ENCODE results near the gene HSPB3.
"Not testable (repeated sequence)": the region's sequence is repeated elsewhere in the genome, so short reads cannot be mapped to it uniquely, and the experiment has no call there.

Gene HSPB3

DNA sequence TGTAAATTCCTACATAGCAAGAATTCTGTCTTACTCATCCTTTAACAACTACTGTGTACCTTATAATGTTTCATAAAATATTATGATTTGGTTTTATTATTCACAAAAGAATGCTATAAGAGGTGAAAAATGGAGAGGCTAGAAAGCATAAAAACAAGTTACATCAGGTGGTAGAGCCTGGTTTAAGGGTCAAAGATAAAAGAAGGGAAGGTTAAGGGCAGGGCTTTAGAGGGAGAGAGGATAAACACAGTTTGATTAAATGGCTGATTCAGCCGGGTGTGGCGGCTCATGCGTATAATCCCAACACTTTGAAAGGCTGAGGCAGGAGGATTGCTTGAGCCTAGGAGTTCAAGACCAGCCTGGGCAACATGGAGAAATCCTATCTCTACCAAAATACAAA, 40.4 kb upstream of the HSPB3 start:
- Histone ChIP-seq H3K9ac (ENCODE audit: low read depth, low read length, poor library complexity, severe bottlenecking) (no peak overlapping the region), H3K4me3 (ENCODE audit: low read length, poor library complexity, severe bottlenecking) (no peak overlapping the region), H4K20me1 (ENCODE audit: insufficient read depth, low read length, poor library complexity, severe bottlenecking) (no peaks in the 10 kb centered on the region), H3K79me2 (ENCODE audit: insufficient read depth, low read length) (no peaks in the 10 kb centered on the region), H3K4me2 (ENCODE audit: low read depth, low read length, poor library complexity, severe bottlenecking) (no peak overlapping the region), H2AFZ (ENCODE audit: low read length) (no peak overlapping the region), H3K27me3 (ENCODE audit: insufficient read depth, low read length, poor library complexity, severe bottlenecking) (no peaks in the 10 kb centered on the region), H3K9me3 (ENCODE audit: insufficient read depth, low read depth, low read length) (no peaks in the 10 kb centered on the region), H3K9me2 (replicated peaks; ENCODE audit: low read depth, low read length) (no peaks in the 10 kb centered on the region), H3K4me1 (ENCODE audit: insufficient read depth, low read length, poor library complexity, severe bottlenecking) (no peaks in the 10 kb centered on the region), H3K36me3 (ENCODE audit: insufficient read depth, low read length) (no peaks in the 10 kb centered on the region), H3F3A (ENCODE audit: low read depth) (no peaks in the 10 kb centered on the region)
- TF ChIP-seq EZH2phosphoT487 (IDR thresholded peaks at IDR 0.05; ENCODE audit: borderline replicate concordance), result no peak
- TF ChIP-seq, protein P1, sequence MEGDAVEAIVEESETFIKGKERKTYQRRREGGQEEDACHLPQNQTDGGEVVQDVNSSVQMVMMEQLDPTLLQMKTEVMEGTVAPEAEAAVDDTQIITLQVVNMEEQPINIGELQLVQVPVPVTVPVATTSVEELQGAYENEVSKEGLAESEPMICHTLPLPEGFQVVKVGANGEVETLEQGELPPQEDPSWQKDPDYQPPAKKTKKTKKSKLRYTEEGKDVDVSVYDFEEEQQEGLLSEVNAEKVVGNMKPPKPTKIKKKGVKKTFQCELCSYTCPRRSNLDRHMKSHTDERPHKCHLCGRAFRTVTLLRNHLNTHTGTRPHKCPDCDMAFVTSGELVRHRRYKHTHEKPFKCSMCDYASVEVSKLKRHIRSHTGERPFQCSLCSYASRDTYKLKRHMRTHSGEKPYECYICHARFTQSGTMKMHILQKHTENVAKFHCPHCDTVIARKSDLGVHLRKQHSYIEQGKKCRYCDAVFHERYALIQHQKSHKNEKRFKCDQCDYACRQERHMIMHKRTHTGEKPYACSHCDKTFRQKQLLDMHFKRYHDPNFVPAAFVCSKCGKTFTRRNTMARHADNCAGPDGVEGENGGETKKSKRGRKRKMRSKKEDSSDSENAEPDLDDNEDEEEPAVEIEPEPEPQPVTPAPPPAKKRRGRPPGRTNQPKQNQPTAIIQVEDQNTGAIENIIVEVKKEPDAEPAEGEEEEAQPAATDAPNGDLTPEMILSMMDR (conservative IDR thresholded peaks at IDR 0.05; ENCODE audit: low read length), result no peak

DNA sequence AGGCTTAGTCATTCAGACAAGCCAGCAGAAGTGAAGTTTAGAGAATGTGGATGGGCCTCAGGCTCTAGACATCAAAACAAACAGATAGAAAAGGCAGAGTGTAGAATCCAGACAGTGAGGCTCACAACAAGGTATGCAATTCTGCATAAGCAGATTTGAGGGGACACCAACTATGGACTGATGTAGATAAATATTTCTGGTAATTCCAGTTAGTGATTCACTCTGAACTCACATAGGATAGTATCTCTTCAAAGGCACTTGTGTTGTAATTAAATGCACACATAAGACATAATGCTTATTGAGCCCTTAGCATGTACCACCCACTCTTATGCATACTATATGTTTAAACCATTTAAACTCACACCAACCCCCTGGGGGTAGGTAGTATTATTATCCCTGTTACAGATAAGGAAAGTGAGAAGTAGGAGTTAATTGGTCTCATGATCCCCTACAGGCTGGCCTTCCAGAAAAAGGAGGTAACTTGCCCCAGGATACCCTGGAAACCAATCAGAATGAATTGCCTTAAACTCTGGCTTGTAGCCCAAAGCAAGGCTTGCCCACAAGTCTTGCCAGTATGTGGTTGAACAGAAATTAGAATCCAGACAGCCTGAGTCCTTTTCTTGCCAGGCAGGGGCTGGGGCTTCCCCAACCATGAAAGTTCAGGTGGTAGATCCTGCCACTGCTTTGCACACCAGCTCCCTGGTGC, 39.5 kb upstream of the HSPB3 start:
- H3K9ac ChIP-seq (ENCODE audit: low read depth, low read length, poor library complexity, severe bottlenecking), result no peak overlapping the region
- H3K27me3 ChIP-seq (ENCODE audit: insufficient read depth, low read length, poor library complexity, severe bottlenecking), result no peaks in the 10 kb centered on the region
- H3K4me1 ChIP-seq (ENCODE audit: insufficient read depth, low read length, poor library complexity, severe bottlenecking), result no peaks in the 10 kb centered on the region
- no peak overlapping the region for H3K4me3 ChIP-seq (ENCODE audit: low read length, poor library complexity, severe bottlenecking)
- no peak overlapping the region for H2AFZ ChIP-seq (ENCODE audit: low read length)
- no peaks in the 10 kb centered on the region for H3F3A ChIP-seq (ENCODE audit: low read depth)
- H3K9me2 ChIP-seq (replicated peaks; ENCODE audit: low read depth, low read length), result no peaks in the 10 kb centered on the region
- no peaks in the 10 kb centered on the region for H3K9me3 ChIP-seq (ENCODE audit: insufficient read depth, low read depth, low read length)
- no peak for TF ChIP-seq EZH2phosphoT487 (IDR thresholded peaks at IDR 0.05; ENCODE audit: borderline replicate concordance)
- TF ChIP-seq, protein P1 (conservative IDR thresholded peaks at IDR 0.05; ENCODE audit: low read length), result no peak
- no peaks in the 10 kb centered on the region for H4K20me1 ChIP-seq (ENCODE audit: insufficient read depth, low read length, poor library complexity, severe bottlenecking)
- no peaks in the 10 kb centered on the region for H3K36me3 ChIP-seq (ENCODE audit: insufficient read depth, low read length)
- H3K4me2 ChIP-seq (ENCODE audit: low read depth, low read length, poor library complexity, severe bottlenecking), result no peak overlapping the region
- no peaks in the 10 kb centered on the region for H3K79me2 ChIP-seq (ENCODE audit: insufficient read depth, low read length)

DNA sequence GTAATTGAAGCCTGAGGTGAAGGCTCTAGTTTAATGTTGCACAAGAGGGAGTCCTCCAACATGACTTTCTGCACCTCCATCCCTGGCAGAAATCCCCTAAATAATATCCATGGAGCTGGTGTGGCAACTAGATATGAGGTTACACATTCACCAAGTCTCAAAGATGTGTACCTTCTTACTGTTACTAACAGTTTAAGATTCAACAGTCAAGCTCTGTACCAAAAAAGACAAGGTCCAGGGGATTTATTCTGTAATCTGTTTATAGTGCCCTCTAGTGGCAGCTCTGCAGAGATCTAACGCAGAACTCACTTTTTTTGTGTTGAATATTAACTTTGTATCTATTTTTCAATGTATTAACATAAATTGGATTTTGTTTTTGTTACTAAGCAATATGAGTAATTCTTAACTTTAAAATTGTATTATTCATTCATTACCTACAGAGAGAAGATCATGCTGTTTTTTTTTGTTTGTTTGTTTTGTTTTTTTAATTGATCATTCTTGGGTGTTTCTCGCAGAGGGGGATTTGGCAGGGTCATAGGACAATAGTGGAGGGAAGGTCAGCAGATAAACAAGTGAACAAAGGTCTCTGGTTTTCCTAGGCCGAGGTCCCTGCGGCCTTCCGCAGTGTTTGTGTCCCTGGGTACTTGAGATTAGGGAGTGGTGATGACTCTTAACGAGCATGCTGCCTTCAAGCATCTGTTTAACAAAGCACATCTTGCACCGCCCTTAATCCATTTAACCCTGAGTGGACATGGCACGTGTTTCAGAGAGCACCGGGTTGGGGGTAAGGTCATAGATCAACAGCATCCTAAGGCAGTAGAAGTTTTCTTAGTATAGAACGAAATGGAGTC, 35.7 kb upstream of the HSPB3 start:
- H2AFZ ChIP-seq (ENCODE audit: low read length); H3K27me3 ChIP-seq (ENCODE audit: insufficient read depth, low read length, poor library complexity, severe bottlenecking); H3K4me1 ChIP-seq (ENCODE audit: insufficient read depth, low read length, poor library complexity, severe bottlenecking); H3K9me2 ChIP-seq (replicated peaks; ENCODE audit: low read depth, low read length); H3K4me2 ChIP-seq (ENCODE audit: low read depth, low read length, poor library complexity, severe bottlenecking); H4K20me1 ChIP-seq (ENCODE audit: insufficient read depth, low read length, poor library complexity, severe bottlenecking); H3F3A ChIP-seq (ENCODE audit: low read depth); H3K36me3 ChIP-seq (ENCODE audit: insufficient read depth, low read length); H3K79me2 ChIP-seq (ENCODE audit: insufficient read depth, low read length); H3K9ac ChIP-seq (ENCODE audit: low read depth, low read length, poor library complexity, severe bottlenecking); H3K4me3 ChIP-seq (ENCODE audit: low read length, poor library complexity, severe bottlenecking); H3K9me3 ChIP-seq (ENCODE audit: insufficient read depth, low read depth, low read length): not testable (repeated sequence)
- TF ChIP-seq, protein P1 (conservative IDR thresholded peaks at IDR 0.05; ENCODE audit: low read length), result peak; percentile 85

DNA sequence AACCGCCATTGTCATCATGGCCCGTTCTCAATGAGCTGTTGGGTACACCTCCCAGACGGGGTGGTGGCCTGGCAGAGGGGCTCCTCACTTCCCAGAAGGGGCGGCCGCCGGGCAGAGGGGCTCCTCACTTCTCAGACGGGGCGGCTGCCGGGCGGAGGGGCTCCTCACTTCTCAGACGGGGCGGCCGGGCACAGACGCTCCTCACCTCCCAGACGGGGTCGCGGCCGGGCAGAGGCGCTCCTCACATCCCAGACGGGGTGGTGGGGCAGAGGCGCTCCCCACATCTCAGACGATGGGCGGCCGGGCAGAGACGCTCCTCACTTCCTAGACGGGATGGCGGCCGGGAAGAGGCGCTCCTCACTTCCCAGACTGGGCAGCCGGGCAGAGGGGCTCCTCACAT, 35.0 kb upstream of the HSPB3 start:
- not testable (repeated sequence) for H3K9ac ChIP-seq (ENCODE audit: low read depth, low read length, poor library complexity, severe bottlenecking); H3K4me3 ChIP-seq (ENCODE audit: low read length, poor library complexity, severe bottlenecking); H3K4me1 ChIP-seq (ENCODE audit: insufficient read depth, low read length, poor library complexity, severe bottlenecking); H3K79me2 ChIP-seq (ENCODE audit: insufficient read depth, low read length); H3F3A ChIP-seq (ENCODE audit: low read depth); H3K4me2 ChIP-seq (ENCODE audit: low read depth, low read length, poor library complexity, severe bottlenecking); H3K36me3 ChIP-seq (ENCODE audit: insufficient read depth, low read length); H3K9me2 ChIP-seq (replicated peaks; ENCODE audit: low read depth, low read length); H4K20me1 ChIP-seq (ENCODE audit: insufficient read depth, low read length, poor library complexity, severe bottlenecking); H2AFZ ChIP-seq (ENCODE audit: low read length); H3K9me3 ChIP-seq (ENCODE audit: insufficient read depth, low read depth, low read length); H3K27me3 ChIP-seq (ENCODE audit: insufficient read depth, low read length, poor library complexity, severe bottlenecking)

Measured in Loucy (cell line).